SKM-1 (cell line): ENCODE measurements around the gene STAG3.
"Not testable (repeated sequence)": the region's sequence is repeated elsewhere in the genome, so short reads cannot be mapped to it uniquely, and the experiment has no call there.

Source experiments
- DNase-seq: peaks from one replicate; lab custom pipeline; 2025; ENCODE audit not compliant: unreplicated experiment; lab: John Stamatoyannopoulos, UW

The STAG3 gene, protein sequence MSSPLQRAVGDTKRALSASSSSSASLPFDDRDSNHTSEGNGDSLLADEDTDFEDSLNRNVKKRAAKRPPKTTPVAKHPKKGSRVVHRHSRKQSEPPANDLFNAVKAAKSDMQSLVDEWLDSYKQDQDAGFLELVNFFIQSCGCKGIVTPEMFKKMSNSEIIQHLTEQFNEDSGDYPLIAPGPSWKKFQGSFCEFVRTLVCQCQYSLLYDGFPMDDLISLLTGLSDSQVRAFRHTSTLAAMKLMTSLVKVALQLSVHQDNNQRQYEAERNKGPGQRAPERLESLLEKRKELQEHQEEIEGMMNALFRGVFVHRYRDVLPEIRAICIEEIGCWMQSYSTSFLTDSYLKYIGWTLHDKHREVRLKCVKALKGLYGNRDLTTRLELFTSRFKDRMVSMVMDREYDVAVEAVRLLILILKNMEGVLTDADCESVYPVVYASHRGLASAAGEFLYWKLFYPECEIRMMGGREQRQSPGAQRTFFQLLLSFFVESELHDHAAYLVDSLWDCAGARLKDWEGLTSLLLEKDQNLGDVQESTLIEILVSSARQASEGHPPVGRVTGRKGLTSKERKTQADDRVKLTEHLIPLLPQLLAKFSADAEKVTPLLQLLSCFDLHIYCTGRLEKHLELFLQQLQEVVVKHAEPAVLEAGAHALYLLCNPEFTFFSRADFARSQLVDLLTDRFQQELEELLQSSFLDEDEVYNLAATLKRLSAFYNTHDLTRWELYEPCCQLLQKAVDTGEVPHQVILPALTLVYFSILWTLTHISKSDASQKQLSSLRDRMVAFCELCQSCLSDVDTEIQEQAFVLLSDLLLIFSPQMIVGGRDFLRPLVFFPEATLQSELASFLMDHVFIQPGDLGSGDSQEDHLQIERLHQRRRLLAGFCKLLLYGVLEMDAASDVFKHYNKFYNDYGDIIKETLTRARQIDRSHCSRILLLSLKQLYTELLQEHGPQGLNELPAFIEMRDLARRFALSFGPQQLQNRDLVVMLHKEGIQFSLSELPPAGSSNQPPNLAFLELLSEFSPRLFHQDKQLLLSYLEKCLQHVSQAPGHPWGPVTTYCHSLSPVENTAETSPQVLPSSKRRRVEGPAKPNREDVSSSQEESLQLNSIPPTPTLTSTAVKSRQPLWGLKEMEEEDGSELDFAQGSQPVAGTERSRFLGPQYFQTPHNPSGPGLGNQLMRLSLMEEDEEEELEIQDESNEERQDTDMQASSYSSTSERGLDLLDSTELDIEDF

DNA sequence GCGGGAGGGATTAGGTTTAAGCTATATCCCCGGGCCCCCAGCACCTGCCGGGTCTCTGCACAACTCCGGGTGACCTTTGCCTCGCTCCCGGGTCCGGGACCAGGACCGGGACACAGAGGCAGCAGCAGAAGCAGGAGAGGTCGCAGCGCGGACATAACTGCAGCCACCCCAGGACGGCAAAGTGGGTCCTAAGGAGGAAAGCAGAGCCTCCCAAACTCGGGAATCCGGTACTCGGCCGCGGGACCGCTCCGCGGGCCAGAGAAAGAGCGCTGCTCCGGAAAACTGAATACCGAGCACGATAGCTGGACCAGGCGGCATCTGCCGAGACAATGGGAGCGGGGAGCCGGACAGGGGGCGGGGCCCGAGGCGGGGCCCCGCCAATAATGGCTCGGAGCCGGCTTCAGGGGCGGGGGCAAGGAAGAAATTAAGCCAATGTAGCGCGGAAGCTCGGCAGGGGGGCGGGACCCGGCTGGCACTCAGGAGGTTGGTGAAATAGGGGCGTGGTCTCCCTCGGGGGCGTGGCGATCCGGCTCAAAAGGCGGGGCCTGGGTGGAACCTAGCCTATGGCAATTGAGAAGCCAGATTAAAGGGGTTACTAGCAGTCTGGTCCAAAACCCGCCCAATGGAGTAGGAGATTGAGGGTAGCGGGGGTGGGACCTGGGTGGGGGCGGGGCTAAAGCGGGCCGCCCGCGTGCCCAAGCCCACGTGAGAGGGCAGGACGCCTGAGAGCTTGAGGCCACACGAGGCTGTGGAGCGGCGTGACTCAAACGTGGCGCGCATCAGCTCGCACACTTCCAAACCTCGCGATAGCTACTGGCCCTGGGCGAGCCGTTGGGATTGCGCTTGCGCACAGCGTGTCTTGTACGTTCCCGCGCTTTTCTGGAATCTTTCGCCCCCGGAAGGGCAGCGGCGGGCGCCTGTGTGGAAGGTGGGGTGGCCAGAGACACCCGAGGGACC lies at the start of gene STAG3, which contains the start of gene GPC2:
Gene STAG3, plus strand, starts transcription at position 874 of the 957 bp plus-strand sequence. CDS start 2,639 bp downstream, outside the sequence.
Gene GPC2, minus strand, starts transcription at position 337 of the 957 bp plus-strand sequence. Its CDS starts 182 bp downstream, at position 155.
- peak; percentile 96 for DNase-seq

DNA sequence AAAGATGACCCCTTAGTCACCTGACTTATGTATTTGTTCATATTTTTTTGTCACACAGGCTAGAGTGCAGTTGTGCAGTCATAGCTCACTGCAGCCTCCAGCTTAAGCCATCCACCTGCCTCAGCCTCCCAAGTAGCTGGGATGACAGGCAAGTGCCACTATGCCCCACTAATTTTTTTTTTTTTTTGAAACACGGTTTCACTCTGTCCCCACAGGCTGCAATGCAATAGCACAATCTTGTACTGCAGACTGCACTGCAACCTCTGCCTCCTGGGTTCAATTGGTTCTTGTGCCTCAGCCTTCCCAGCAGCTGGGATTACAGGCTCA lies 49.1 kb upstream of the STAG3 start:
- DNase-seq, result no peak

- DNase-seq, result not testable (repeated sequence)
Measured at GRCh38 chr7:100130220-100130607, 47.5 kb upstream of the STAG3 start.

GRCh38 chr7:100130608-100131453 lies 46.9 kb upstream of the STAG3 start:
- no peak for DNase-seq

GRCh38 chr7:100132126-100132525 lies 45.6 kb upstream of the STAG3 start:
- no peak for DNase-seq

DNA sequence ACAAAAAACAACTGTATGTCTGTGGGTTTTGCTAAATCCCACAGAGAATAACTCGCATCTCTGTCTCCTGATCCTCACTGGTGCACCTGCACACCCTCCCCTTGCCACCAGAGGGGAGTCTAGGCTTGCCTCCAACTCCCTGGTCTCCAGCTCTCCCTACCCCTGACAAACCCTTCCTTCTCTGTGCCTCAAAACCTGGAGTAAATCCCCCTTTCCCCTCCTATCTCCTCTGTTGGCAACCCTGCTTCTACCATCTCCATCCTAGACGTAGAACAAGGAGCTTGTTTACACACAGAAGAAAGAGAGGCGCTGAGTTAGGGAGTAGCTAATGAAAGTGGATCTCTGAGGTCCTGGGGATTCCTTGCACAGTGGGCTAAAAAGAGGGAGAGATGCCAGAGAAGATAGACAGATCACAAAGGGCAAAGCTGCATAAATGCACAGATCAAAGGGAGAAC lies 45.0 kb upstream of the STAG3 start:
- peak; percentile 68 for DNase-seq

DNA sequence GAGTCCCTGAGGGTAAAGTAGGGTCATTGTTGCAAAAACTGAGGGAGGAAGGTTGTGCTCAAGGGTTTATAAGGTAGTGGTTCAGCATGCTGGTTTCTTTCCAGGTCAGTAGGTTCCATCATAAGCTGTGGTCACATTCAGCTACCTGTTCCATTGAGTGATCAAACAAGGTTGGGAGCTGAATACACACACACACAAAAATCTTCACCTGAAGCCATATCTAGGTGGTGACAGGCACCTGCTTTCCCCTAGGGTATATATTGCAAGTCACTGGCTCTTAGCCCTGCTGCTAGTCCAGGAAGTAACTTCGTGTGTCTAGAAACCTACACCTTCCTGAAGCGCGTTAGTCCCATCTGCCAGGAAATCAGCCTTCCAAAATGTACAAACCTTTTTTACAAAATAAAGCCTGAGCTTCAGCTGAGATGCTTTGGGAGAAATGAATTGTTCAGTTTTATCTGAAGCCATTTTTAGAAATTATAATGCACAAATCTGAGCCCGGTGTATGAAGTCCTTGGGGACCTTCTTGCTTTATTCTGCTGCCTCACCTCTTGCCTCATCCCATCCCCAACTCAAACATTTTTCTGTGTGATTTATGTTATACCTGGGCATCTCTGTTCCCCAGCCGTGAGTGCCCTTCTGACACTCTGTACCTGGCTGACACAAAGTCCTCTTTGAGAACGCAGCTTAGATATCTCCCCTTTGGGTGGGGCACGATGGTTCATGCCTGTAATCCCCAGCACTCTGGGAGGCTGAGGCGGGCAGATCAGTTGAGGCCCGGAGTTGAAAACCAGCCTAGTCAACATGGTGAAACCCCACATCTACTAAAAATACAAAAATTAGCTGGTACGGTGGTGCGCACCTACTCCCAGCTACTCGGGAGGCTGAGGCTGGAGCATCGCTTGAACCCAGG lies 39.6 kb upstream of the STAG3 start:
- no peak for DNase-seq

GRCh38 chr7:100141555-100141949 lies 36.2 kb upstream of the STAG3 start:
- peak; percentile 24 for DNase-seq

DNA sequence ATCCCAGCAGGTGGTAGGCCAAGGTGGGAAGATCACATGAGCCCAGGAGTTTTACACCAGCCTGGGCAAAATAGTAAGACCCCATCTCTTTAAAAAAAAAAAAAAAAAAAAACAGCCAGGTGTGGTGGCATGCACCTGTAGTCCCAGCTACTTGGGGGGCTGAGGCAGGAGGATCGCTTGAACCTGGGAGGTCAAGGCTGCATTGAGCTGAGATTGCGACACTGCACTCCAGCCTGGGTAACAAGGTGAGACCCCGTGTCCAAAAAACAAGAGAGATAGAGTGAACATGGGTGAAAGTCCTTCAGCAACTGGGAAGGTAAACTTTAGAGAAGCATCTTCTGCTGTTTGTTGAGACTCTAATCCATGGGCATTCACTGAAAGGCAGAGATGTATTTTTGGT lies 35.3 kb upstream of the STAG3 start:
- no peak for DNase-seq

DNA sequence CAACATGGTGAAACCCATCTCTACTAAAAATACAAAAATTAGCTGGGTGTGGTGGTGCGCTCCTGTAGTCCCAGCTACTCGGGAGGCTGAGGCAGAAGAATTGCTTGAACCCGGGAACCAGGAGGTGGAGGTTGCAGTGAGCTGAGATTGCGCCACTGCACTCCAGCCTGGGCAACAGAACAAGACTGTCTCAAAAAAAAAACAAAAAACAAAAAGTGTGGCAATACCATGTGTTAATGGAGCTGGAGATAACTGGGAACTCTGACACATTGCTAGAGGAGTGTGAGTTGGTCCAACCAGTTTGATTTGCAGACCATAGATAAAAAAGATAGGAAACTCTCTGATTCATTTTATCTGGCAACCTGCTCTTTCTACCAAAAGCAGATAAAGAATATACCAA lies 31.4 kb upstream of the STAG3 start:
- DNase-seq, result not testable (repeated sequence)

DNA sequence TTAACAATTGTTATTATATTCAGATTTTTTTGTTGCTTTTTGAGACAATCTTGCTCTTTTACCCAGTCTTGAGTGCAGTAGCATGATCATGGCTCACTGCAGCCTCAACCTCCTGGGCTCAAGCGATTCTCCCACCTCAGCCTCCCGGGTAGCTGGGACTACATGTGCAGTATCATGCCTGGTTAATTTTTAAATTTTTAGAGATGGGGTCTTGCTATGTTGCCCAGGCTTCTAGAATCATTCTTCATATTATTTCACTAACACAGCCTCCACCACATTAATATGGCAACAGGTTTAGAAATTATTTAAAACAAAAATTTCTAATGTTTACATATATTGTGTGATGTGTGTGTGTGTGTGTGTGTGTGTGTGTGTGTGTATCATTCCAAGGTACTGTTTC lies 30.4 kb upstream of the STAG3 start:
- DNase-seq, result no peak

DNA sequence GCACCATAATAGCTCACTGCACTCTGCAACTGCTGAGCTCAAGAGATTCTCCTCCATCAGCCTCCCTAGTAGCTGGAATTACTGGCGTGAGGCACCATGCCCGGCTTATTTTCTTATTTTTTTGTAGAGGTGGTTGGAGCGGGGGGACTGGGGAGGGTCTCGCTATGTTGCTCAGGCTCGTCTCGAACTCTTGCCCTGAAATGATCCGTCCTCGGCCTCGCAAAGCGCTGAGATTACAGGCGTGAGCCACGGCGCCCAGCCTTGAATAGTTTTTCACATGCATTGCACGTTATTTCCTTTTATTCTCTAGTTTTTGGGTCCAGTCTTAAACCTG lies 29.5 kb upstream of the STAG3 start:
- DNase-seq, result no peak

GRCh38 chr7:100148559-100149328 lies 29.0 kb upstream of the STAG3 start, which contains the start of gene LAMTOR4:
LAMTOR4 (plus strand) TSS chr7:100148918; CDS start chr7:100148973, 55 bp downstream.
- peak; percentile 99 for DNase-seq

DNA sequence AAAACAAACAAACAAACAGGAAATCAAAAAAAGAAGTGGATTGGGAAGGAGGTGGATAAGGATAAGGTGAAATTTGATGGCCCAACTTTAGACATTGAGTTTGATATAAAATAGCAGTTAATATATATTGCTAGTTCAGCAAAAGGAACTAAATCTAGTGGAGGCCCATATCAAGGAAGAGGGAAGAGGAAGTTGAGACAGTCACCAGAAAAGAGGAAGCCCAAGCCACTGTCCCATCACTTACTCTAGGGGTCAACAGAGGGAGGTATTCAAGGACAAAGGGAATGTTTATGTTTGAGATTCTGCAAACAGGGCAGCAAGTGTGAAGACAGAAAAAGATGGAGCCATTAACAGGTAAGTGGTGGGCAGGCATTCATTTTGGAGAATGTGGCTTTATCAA lies 25.3 kb upstream of the STAG3 start:
- peak; percentile 89 for DNase-seq

- DNase-seq, result no peak
Measured at GRCh38 chr7:100152937-100153666, 24.6 kb upstream of the STAG3 start.

GRCh38 chr7:100153708-100154535 lies 23.8 kb upstream of the STAG3 start:
- DNase-seq, result no peak
